Hepatocyte (in vitro differentiated cells): ENCODE data around the gene ATP2B1.

Experiments
- EZH2 ChIP-seq: fragments of 200-600 bp; sonication (generic); IDR thresholded peaks from 2 replicates; pipeline ENCODE4 v1.6.1; 2016; ENCODE audit warnings: antibody characterized with exemption, mild to moderate bottlenecking, borderline replicate concordance
- TF ChIP-seq, protein P1 (sequence below): fragments of 200-600 bp; sonication (generic); IDR thresholded peaks from 2 replicates; pipeline ENCODE4 v1.5.1; 2016; ENCODE audit warnings: antibody characterized with exemption, mild to moderate bottlenecking; ENCODE audit not compliant: poor library complexity

DNA sequence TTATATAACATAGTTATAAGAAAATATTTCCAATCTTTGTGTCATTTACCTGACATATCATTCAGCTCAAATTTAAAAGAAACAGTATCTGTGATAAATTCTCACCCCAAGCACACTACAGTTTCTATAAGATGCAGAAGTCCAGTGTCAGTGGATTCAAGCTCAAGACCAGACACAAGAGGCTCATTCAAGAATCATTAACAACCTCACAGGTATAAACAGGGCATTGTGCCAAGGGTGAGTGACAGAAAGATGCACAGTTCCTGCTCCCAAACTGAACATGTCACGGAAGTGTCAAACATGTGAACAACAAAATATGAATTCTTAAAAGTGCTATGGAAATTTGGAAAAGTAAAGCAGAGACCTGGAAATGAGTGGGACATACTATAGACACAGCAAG is 12.8 kb downstream of the ATP2B1 start:
- TF ChIP-seq, protein P1, sequence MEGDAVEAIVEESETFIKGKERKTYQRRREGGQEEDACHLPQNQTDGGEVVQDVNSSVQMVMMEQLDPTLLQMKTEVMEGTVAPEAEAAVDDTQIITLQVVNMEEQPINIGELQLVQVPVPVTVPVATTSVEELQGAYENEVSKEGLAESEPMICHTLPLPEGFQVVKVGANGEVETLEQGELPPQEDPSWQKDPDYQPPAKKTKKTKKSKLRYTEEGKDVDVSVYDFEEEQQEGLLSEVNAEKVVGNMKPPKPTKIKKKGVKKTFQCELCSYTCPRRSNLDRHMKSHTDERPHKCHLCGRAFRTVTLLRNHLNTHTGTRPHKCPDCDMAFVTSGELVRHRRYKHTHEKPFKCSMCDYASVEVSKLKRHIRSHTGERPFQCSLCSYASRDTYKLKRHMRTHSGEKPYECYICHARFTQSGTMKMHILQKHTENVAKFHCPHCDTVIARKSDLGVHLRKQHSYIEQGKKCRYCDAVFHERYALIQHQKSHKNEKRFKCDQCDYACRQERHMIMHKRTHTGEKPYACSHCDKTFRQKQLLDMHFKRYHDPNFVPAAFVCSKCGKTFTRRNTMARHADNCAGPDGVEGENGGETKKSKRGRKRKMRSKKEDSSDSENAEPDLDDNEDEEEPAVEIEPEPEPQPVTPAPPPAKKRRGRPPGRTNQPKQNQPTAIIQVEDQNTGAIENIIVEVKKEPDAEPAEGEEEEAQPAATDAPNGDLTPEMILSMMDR, result no peak
- TF ChIP-seq EZH2, result no peak
